HG03521 (cell line): Measurements from ENCODE around the gene TENM3.

ENCODE experiments used
- ATAC-seq: cut with Tn5 transposase; IDR thresholded peaks from one replicate; pipeline ENCODE4 v1.9.1; 2021; ENCODE audit warnings: mild to moderate bottlenecking, moderate library complexity; ENCODE audit not compliant: unreplicated experiment

Gene TENM3

DNA sequence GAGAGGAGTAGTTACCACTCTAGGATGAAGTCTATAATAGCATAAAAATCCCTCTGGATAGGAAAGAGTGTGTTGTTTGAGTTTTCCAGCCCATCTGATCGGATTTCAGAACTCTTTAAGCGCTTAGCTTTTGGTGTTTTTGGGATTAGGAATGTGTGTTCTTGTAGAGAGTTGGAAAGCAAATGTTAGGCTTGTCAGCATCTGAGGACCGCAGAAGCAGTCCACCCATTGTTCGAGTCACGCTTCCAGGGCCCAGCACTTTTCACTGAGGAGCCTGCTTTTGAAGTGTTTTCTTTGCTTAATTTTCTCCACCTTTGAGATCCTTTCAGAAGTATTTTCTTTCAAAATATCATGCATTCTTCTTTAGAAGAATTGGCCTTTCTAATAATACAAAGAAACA lies 306.2 kb downstream of the TENM3 start:
- no peak for ATAC-seq

GRCh38 chr4:182552948-182553347 lies 309.7 kb downstream of the TENM3 start:
- ATAC-seq = no peak

- ATAC-seq = no peak
Measured at GRCh38 chr4:182553653-182554052, 310.5 kb downstream of the TENM3 start.

DNA sequence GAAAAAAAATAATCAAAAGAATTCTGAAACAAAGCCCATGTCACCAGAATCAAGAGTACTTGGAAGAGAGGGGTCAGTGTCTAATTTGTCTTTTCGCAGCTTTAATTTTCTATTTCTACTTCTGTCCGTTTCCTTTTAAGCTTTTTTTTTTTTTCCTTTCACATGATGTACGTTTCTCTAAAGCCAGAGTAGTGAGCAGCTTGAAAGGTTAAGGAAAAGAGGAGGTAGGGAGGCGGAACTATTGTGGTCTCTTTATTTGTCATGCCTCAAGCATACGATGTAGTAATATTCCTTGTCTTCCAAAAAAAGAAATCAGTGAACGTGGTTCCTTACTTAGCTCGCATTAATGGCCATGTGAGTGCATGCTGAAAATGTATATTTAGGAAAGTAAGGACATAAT lies 311.5 kb downstream of the TENM3 start:
- ATAC-seq = no peak

DNA sequence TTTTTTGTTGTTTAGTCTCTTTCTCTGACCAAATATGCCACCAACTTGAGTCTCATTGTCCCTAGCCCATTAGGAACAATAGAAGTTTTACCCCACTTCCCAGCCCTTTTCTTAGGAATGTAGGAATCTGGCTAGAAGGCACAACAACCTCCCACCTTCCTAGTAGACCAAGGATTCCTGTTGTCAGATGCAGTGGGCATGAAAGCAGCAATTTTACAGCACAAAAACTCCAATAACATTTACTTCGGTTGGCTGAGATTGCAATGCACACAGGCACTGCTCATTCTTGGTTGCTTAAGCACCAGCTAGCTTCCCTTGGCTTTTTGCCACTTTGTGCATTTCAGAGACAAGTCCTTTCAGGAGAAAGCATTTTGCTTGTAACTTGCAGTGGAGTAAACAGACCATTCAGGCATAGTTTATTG lies 312.8 kb downstream of the TENM3 start:
- no peak for ATAC-seq

- ATAC-seq = no peak
Measured at GRCh38 chr4:182556580-182556979, 313.4 kb downstream of the TENM3 start.

GRCh38 chr4:182560358-182560757 lies 317.2 kb downstream of the TENM3 start:
- ATAC-seq = no peak

GRCh38 chr4:182562350-182562749 lies 319.1 kb downstream of the TENM3 start:
- ATAC-seq = no peak

GRCh38 chr4:182564724-182565369 lies 321.6 kb downstream of the TENM3 start:
- no peak for ATAC-seq

DNA sequence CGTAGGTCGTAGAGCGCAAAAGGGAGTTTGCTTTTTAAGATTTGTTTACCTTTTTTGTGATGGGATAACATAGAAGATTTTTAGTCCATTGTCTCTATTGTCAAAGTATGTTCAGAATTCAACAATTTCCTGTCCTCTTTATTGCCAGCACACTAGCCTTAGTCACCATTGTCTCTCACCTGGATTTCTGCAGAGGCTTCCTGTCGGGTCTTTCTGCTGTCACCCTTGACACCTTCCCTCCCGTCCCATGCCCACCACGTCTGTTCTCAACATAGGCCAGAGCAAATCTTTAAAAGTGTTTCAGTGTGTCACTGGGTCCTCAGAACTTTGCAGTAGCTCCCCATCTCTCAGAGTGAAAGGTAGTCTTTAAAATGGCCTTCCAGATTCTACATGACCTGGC lies 323.9 kb downstream of the TENM3 start:
- ATAC-seq = no peak

DNA sequence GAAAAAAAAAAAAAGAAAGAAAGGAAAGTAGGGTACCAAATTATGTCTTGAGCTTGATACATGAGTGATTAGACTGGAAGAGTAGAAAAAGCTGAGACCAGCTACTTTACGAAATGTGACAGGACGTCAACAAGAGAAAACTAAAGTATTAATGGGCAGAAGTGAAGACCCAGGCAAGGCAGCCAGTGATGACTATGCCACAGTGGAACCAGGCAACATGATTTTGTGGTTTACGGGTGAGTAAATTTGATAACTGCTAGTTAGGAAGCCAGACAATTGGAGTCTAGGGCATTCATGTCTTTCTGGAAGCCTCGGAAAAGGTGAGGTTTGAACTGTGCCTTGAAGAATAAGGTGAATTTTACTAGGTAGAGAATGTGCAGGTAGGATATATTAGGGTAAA lies 326.4 kb downstream of the TENM3 start:
- no peak for ATAC-seq

DNA sequence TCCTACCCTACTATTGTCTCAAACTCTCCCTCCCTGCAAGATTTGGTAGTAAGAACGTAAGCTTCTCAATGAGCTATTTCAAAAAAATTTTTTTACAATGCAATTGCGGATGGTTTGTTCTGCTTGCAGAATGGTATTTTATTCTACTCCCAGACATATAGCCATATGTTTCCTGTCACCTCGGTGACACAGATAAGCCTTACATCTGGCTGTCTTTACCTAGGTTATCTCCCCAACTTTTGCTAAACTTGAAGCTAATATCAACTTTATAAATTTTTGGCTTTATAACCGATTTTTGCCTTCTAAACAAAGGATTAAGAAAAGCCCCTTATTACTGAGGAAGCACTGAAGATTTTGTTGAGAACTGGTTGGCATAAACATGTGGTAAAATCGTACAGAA lies 331.5 kb downstream of the TENM3 start:
- ATAC-seq = no peak

DNA sequence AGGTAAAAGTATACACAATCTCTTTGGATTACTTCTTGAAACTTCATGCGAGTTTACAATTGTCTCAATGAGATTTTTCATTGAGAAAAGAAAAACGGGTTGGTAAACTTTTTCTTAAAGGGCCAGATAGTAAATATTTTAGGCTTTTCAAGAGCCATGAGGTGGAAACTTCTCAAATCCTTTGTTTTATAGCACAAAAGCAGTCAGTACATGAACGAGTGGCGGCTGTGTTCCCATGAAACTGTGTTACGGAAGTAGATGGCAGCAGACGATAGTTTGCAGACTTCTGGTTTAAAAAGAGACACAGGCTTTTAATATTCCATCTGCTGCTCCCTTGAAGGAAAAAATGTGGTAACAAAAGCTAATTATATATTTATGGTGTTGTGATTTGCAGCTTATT lies 332.0 kb downstream of the TENM3 start:
- ATAC-seq = no peak

DNA sequence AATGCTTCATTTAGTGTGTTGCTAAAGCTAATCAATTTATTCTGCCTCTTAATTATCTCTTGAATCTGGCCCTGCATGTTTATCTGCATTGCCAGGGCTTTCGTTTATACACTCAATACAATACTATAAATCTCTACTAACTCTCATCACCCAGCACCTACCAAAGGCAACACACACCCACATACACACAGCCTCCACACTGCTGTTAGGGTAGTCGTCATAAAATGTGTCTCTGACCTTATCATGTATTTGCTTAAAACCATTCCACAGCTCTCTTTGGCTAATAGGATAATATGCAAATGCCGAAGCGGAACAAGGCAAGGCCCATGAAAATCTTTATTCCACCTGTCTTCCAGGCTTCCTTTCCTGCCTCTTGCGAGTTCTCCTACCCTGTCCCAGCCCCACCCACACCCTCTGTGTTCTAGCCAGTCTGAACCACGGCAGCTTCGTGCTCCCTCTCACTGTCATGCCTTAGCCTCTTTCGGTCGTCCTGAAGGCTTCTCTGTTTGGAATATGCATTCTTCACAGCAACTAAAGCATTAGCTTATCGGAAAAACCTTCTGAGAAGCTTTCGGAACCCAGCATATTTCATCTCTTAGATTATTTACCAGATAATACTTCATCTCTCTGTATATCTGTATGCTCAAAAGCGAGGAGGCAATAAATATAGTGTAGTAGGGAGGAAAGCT lies 333.5 kb downstream of the TENM3 start:
- no peak for ATAC-seq

DNA sequence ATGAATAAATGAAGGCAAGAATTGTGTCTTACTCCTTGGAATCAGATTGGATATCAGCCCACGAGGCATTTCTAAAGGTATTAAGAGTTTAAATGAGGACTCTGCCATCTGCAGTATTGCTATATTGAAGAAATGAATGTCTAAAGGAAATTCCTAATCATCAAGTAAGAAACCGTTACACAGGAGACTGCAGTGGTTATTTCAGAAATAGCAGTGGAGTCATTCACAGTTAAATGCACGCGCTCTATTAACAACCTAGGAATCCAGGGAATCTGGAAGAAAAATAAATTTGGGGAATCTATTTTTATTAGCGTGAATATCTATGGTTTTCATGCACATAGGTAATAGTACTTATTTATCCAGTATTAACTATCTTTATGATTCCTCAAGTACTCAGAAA lies 334.2 kb downstream of the TENM3 start:
- no peak for ATAC-seq

- no peak for ATAC-seq
Measured at GRCh38 chr4:182578402-182578801, 335.2 kb downstream of the TENM3 start.

- ATAC-seq = no peak
Measured at GRCh38 chr4:182582245-182582644, 339.0 kb downstream of the TENM3 start.

- no peak for ATAC-seq
Measured at GRCh38 chr4:182583703-182584415, 340.7 kb downstream of the TENM3 start.

GRCh38 chr4:182585321-182585720 lies 342.1 kb downstream of the TENM3 start:
- ATAC-seq = no peak

- ATAC-seq = no peak
Measured at GRCh38 chr4:182589100-182589499, 345.9 kb downstream of the TENM3 start.

DNA sequence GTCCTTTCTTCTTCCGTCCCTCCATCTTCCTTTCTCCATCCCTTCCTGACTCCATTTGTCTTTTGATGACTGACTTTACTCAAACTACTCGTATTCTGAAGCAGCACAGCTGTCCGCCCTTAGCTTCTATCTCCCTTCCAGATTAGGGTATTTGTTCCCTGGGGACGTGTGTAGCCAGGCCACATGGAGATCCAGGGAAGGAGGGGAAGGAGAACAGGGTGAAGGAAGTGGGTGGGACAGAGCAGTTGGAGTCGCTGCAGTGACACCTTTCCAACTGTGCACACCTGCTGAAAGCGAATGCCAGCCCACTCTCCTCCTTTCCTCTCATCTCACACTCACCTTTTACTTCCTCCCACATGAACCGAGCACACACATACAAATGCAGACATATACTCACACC lies 350.2 kb downstream of the TENM3 start:
- no peak for ATAC-seq

DNA sequence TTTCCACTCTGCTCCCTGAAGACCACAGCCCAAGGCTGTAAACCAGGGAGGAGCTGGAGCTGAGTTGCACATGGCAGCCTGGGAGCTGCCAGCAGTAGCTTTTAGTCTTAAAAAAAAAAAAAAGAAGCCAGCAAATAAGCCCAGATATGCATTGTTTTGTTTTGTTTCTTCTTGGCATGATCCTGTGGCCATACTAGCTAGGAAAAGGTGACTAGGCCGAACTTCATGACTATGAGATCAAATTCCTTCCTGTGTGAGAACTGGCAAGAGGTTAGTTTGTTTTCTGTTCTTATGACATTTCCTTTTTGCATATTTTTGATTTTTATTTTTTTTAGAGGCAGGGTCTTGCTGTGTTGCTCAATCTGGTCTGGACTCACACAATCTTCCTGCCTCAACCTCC lies 350.7 kb downstream of the TENM3 start:
- ATAC-seq = no peak
